ENCODE results near the gene UGP2. TPM values are rescaled to one million over a fixed set of nuclear protein-coding genes. Genes with fewer than 3 reads are reported as not detected.

Gene UGP2
- total RNA-seq, 1 experiment from 2014 or later = 78.4 TPM

DNA sequence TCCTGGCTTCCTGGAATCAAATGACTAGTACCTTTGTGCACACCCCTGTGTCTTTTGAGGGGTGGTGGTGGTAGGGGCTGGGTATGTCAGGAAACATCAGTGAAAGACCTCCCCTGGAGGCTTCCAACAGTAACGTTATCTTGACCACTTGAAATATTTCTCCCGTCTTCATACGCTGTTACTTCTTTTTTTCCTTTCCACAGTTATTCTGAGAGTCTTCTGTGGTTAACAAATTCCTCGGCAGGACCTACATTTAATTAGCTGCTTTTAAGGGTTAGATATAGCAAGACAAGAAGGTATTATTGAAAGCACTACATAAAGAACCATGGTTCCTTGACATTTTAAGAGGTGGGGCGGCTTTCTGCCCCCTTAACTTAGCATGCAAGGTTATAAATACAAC, 34.6 kb downstream of the UGP2 start:
- TF ChIP-seq, protein P1, sequence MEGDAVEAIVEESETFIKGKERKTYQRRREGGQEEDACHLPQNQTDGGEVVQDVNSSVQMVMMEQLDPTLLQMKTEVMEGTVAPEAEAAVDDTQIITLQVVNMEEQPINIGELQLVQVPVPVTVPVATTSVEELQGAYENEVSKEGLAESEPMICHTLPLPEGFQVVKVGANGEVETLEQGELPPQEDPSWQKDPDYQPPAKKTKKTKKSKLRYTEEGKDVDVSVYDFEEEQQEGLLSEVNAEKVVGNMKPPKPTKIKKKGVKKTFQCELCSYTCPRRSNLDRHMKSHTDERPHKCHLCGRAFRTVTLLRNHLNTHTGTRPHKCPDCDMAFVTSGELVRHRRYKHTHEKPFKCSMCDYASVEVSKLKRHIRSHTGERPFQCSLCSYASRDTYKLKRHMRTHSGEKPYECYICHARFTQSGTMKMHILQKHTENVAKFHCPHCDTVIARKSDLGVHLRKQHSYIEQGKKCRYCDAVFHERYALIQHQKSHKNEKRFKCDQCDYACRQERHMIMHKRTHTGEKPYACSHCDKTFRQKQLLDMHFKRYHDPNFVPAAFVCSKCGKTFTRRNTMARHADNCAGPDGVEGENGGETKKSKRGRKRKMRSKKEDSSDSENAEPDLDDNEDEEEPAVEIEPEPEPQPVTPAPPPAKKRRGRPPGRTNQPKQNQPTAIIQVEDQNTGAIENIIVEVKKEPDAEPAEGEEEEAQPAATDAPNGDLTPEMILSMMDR (IDR thresholded peaks at IDR 0.05; ENCODE audit: unreplicated experiment) = no peak
- Mint-ChIP-seq H3K27ac (ENCODE audit: low read depth, unreplicated experiment) (peak overlapping the region; percentile 98), H3K9me3 (ENCODE audit: unreplicated experiment) (peaks cover 16% of the 10 kb centered on the region), H3K27me3 (ENCODE audit: insufficient read depth, unreplicated experiment) (no peaks in the 10 kb centered on the region), H3K4me1 (ENCODE audit: insufficient read depth, unreplicated experiment) (peaks cover 50% of the 10 kb centered on the region), H3K36me3 (ENCODE audit: insufficient read depth, unreplicated experiment) (peaks cover 71% of the 10 kb centered on the region), H3K4me3 (ENCODE audit: unreplicated experiment) (peak overlapping the region; percentile 57)
- no TSS peak for BruUV-seq (replicated peaks)
- DNase-seq (ENCODE audit: unreplicated experiment) = no peak
- intact Hi-C loops (cut with micrococcal nuclease) = no loop called here
- POLR2A ChIA-PET = interaction anchor here (0.5 to 18.6 kb wide), 14 partner anchors 10 to 1278 kb away, joined by 3 to 248 read pairs (median 5); partner anchors contain the start of gene UGP2
- CTCF ChIA-PET = interaction anchor here (0.6 to 4.6 kb wide), 7 partner anchors 15 to 184 kb away, joined by 3 to 16 read pairs (median 3); no protein-coding TSS in a partner anchor

DNA sequence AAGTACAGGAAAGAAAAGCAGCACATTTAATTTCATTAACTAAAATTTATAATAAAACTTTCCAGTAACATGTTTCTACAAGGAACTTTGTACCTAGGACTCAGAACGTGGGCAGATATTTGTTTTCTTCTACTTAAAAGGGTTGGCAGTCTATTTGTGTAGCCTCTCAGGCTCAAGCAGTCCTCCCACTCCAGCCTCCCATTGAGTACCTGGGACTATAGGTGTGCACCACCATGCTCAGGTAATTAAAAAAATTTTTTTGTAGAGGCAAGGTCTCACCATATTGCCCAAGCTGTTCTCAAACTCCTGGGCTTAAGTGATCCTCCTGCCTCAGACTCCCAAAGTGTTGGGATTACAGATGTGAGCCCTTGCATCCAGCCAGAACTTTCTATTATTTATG, 36.8 kb downstream of the UGP2 start:
- CTCF ChIA-PET = interaction anchor here (0.7 kb wide), 1 partner anchor 389 kb away, joined by 3 read pairs; no protein-coding TSS in a partner anchor
- peaks cover 70% of the 10 kb centered on the region for H3K36me3 Mint-ChIP-seq (ENCODE audit: insufficient read depth, unreplicated experiment)
- TF ChIP-seq, protein P1 (IDR thresholded peaks at IDR 0.05; ENCODE audit: unreplicated experiment) = no peak
- H3K27me3 Mint-ChIP-seq (ENCODE audit: insufficient read depth, unreplicated experiment) = no peaks in the 10 kb centered on the region
- no TSS peak for BruUV-seq (replicated peaks)
- DNase-seq (ENCODE audit: unreplicated experiment) = no peak
- H3K4me3 Mint-ChIP-seq (ENCODE audit: unreplicated experiment) = no peak overlapping the region
- H3K27ac Mint-ChIP-seq (ENCODE audit: low read depth, unreplicated experiment) = no peak overlapping the region
- intact Hi-C loops (cut with micrococcal nuclease) = no loop called here
- POLR2A ChIA-PET = interaction anchor here (0.5 to 1.3 kb wide), 8 partner anchors 11 to 1622 kb away, joined by 3 to 6 read pairs (median 3); partner anchors contain the start of genes MDH1, UGP2 and WDPCP
- peaks cover 12% of the 10 kb centered on the region for H3K9me3 Mint-ChIP-seq (ENCODE audit: unreplicated experiment)
- peaks cover 33% of the 10 kb centered on the region for H3K4me1 Mint-ChIP-seq (ENCODE audit: insufficient read depth, unreplicated experiment)

DNA sequence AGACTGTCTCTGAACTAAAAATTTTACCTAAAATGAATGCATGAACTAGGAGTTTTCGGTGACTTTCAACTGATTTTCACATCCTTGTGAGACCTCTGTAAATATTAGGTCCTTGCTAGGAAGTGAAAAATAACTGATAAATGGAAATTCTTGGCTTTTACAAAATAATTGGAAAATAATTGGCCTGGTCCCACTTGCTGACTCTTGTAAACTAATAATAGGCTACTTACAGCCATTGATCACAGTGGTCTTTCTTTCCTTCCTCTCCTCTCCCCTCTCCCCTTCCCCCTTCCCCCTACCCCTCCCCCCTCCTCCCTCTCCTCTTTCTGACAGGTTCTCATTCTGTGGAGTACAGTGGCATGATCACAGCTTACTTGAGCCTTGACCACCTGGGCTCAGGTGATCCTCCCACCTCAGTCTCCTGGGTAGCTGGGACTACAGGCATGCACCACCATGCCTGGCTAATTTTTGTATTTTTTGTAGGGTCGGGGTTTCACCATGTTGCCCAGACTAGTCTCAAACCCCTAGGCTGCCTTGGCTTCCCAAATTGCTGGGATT, 38.3 kb downstream of the UGP2 start:
- no peak overlapping the region for H3K4me3 Mint-ChIP-seq (ENCODE audit: unreplicated experiment)
- ChIA-PET CTCF (interaction anchor here (0.6 to 1.5 kb wide), 2 partner anchors 97 to 180 kb away, joined by 4 to 5 read pairs; no protein-coding TSS in a partner anchor), POLR2A (no interaction called here)
- H3K9me3 Mint-ChIP-seq (ENCODE audit: unreplicated experiment) = no peaks in the 10 kb centered on the region
- peaks cover 20% of the 10 kb centered on the region for H3K4me1 Mint-ChIP-seq (ENCODE audit: insufficient read depth, unreplicated experiment)
- H3K27ac Mint-ChIP-seq (ENCODE audit: low read depth, unreplicated experiment) = no peak overlapping the region
- intact Hi-C loops (cut with micrococcal nuclease) = loop anchor here (10.0 kb wide), 1 partner anchor 295 kb away; the partner anchor contains the start of genes MDH1 and WDPCP
- H3K27me3 Mint-ChIP-seq (ENCODE audit: insufficient read depth, unreplicated experiment) = no peaks in the 10 kb centered on the region
- DNase-seq (ENCODE audit: unreplicated experiment) = no peak
- H3K36me3 Mint-ChIP-seq (ENCODE audit: insufficient read depth, unreplicated experiment) = peaks cover 71% of the 10 kb centered on the region
- no TSS peak for BruUV-seq (replicated peaks)
- TF ChIP-seq, protein P1 (IDR thresholded peaks at IDR 0.05; ENCODE audit: unreplicated experiment) = no peak

GRCh38 chr2:63880625-63881024, 38.9 kb downstream of the UGP2 start:
- TF ChIP-seq, protein P1 (IDR thresholded peaks at IDR 0.05; ENCODE audit: unreplicated experiment) = no peak
- intact Hi-C loops (cut with micrococcal nuclease) = loop anchor here (10.0 kb wide), 1 partner anchor 296 kb away; the partner anchor contains the start of genes MDH1 and WDPCP
- DNase-seq (ENCODE audit: unreplicated experiment) = no peak
- no peaks in the 10 kb centered on the region for H3K27me3 Mint-ChIP-seq (ENCODE audit: insufficient read depth, unreplicated experiment)
- no peaks in the 10 kb centered on the region for H3K9me3 Mint-ChIP-seq (ENCODE audit: unreplicated experiment)
- H3K4me3 Mint-ChIP-seq (ENCODE audit: unreplicated experiment) = no peak overlapping the region
- peak overlapping the region; percentile 2 for H3K27ac Mint-ChIP-seq (ENCODE audit: low read depth, unreplicated experiment)
- ChIA-PET POLR2A (interaction anchor here (0.6 to 0.7 kb wide), 2 partner anchors 30 to 1339 kb away, joined by 3 to 4 read pairs; no protein-coding TSS in a partner anchor), CTCF (interaction anchor here (0.6 to 1.5 kb wide), 3 partner anchors 98 to 264 kb away, joined by 3 to 5 read pairs (median 4); no protein-coding TSS in a partner anchor)
- no TSS peak for BruUV-seq (replicated peaks)
- H3K4me1 Mint-ChIP-seq (ENCODE audit: insufficient read depth, unreplicated experiment) = peaks cover 14% of the 10 kb centered on the region
- peaks cover 71% of the 10 kb centered on the region for H3K36me3 Mint-ChIP-seq (ENCODE audit: insufficient read depth, unreplicated experiment)
